Measurements from ENCODE around the gene TWIST1.

TWIST1 gene

GRCh38 chr7:19113002-19113350 lies 4.5 kb downstream of the TWIST1 start:
- DNase-seq (ENCODE audit: low read depth) = no peak

DNA sequence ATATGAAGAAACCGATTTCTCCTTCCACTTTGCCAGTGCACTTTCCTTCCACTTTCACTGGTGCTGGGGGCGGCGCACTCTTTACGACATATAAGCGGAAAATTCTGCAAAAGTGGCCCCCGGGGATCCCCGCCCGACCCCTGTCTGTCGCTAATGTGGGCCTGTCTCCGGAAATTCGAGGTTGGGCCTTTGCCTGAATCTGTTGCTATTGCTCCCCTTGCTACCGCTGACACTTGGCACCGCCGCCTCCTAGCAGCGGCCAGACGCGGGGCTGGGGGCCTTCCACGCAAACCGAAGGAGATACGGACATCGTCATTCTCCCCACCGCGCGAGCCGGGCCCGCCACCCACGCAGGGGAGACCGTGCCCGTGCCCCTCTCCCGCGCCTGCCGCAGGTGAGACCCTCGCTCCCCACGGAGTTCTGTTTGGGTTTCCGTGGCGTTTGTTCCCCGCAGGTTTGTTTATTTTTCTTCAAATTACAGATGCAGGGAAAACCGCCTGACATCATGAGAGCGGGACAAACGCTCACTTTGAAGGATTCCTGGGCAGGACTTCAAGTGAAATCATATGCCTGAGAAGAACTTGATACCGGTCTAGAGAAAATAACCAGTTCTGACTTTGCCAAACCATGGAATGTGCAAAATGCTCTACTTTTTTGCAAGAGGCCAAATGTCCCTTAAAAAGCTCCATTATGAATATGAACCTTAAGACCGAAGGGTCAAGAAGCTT lies 5.0 kb downstream of the TWIST1 start:
- peak; percentile 98 for DNase-seq (ENCODE audit: low read depth)

DNA sequence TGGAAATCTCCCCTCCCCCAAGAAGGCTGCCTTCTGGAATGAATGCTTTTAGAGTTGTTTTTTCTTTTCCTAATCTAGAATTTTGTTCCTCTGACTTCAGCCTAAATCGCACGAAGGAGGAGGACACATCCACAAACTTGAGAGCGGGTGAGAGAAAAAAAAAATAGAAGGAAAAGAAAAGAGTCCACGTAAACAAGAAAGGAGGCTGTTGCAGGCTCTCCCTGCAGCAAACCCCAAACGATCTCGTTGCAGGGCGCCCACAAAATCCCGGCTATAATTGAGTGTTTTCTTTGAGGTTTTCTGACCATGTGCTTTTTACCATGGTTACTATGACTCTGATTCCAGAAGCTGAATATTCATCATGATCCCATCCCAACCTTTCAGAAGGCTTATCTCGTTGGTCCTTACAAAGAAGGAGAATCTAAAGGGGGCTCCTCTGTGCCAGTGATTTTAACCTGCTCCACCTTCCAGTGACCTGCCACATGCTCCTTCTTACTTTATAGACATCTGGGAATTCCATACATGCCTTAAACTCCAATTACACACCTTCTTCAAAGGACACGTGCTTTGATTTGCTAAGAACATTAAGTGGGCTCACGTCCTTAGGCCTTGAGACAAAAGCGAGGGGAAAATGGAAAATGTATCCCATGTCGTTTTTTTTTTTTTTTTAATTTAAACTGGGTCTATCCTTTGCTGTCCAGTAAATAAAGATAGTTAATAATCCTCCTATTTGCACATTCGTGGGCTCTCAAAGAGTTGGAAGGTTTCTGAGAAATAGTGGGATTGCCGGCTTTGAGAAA lies 5.8 kb downstream of the TWIST1 start:
- DNase-seq (ENCODE audit: low read depth) = no peak

- no peak for DNase-seq (ENCODE audit: low read depth)
Observed at GRCh38 chr7:19110776-19111175, 6.7 kb downstream of the TWIST1 start.

- no peak for DNase-seq (ENCODE audit: low read depth)
Observed at GRCh38 chr7:19110026-19110730, 7.3 kb downstream of the TWIST1 start.

DNA sequence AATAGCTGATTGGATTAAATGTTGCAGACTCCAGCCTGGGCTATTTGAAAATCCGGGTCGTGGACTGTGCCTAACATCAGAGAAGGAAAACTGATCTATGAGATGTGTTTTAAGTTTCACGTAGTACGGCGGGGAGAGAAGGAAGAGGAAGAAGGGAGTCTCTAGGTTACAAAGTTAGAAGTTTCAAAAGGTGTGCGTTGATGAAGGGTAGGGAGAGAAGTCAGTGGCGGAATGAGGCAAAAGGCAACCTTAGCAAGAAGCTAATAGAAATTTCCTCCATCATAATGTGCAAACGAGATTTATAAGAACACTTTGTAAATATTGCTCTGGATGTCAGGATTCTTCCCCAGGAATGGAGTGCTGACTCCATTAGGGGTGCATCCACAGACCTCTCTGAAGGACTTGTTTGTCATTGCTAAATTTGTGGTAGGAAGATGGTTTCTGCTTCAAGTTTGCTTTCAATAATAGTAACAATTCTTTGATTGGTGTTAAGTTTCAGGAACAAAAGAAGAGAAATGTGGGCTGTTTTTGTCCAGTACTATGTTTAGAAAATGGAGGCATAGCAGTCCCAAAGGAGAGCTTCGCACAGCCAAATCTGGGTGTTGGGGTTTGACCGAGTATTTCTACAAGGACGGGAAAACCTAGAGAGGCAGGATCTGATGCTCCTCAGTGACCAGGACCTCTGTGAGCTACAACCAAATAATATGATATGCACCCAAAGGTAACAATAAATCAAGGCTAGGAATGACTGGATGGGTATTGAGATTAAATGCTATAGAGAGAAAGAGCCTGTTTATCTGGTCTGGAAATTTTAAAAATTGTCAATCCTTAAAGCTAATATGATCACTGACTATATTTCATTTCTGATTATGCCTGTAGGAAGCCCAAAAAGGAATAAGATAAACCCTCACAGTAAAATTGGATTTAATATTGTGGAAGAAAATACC lies 8.2 kb downstream of the TWIST1 start:
- no peak for DNase-seq (ENCODE audit: low read depth)

- peak; percentile 83 for DNase-seq (ENCODE audit: low read depth)
Observed at GRCh38 chr7:19107356-19108146, 9.9 kb downstream of the TWIST1 start.

- DNase-seq (ENCODE audit: low read depth) = no peak
Observed at GRCh38 chr7:19107081-19107355, 10.4 kb downstream of the TWIST1 start.

GRCh38 chr7:19106241-19107080 lies 11.0 kb downstream of the TWIST1 start:
- DNase-seq (ENCODE audit: low read depth) = no peak

DNA sequence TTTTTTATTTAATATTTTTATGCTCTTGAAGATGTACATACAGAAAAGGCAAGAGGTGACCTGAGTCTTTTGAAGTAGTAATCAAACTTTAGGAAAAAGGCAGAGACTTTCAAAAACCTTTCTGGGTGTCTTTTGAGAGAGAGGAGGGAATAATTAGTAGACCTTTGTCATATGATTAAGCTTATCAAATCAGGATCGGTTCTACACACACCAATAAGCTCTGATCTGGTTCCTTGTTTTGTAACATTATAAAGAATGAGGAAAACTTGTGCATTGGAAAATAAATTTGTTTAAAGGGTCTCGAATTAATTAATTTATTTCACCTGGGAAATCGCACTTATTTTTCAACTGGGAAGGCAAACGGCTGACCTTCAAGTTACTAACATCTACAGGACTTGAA lies 11.9 kb downstream of the TWIST1 start:
- no peak for DNase-seq (ENCODE audit: low read depth)

GRCh38 chr7:19104811-19105210 lies 12.6 kb downstream of the TWIST1 start:
- DNase-seq (ENCODE audit: low read depth) = no peak

GRCh38 chr7:19102884-19103283 lies 14.6 kb downstream of the TWIST1 start:
- no peak for DNase-seq (ENCODE audit: low read depth)

DNA sequence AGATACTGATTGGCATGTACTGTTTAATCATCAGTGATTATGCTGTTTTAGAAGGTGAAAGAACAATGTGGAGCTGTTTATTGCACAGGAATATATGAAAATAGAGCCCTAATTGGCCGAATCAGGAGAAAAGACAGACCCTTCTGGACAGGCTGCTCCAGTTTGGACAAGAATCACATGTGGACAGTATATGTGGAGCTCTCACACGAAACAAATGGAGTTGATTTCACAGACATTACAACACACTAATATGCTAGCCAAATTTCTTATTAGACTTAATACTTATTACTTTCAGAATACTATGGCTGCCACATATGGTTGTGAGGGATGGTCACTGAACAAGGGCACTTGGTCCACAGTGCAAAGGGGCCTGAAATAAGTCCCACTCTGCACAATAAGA lies 15.5 kb downstream of the TWIST1 start:
- peak; percentile 60 for DNase-seq (ENCODE audit: low read depth)

DNA sequence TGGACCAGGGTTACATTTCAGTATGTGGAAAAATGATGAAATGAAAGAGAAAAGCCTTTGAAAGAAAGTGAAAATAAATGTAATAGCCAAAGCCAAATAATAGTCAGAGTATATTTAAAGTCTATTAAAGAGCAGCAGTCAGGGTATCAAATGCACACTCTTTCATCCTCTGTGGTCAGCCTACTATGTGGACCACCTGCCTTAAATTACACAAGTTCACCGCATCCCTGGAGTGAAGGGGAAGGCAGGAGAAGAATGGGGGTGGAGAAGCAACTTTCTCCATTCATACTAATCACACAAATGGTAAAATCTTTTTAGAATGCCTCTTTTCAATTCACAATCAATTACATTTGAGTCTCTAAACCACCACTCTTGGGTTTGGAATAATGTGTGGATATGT lies 16.0 kb downstream of the TWIST1 start:
- DNase-seq (ENCODE audit: low read depth) = no peak

GRCh38 chr7:19099924-19100323 lies 17.5 kb downstream of the TWIST1 start:
- no peak for DNase-seq (ENCODE audit: low read depth)

DNA sequence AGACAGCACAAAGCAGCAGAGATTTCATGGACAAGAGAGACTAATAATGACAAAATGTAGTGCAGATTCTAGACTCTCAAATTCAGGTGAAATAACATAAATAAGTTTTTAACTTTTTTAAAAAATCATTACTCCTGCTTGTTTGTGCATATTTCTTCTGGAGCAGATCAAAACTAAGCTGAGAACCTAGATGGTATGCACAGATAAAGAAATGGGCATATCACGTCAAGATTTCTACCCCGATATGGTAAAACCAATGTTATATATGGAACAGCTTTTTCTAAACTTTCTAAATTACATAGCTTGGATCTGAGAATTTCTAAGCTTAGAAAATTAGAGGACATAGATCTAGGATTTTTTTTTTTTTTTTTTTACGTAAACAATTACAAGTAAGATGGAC lies 18.2 kb downstream of the TWIST1 start:
- no peak for DNase-seq (ENCODE audit: low read depth)

- DNase-seq (ENCODE audit: low read depth) = no peak
Observed at GRCh38 chr7:19098510-19098909, 18.9 kb downstream of the TWIST1 start.

DNA sequence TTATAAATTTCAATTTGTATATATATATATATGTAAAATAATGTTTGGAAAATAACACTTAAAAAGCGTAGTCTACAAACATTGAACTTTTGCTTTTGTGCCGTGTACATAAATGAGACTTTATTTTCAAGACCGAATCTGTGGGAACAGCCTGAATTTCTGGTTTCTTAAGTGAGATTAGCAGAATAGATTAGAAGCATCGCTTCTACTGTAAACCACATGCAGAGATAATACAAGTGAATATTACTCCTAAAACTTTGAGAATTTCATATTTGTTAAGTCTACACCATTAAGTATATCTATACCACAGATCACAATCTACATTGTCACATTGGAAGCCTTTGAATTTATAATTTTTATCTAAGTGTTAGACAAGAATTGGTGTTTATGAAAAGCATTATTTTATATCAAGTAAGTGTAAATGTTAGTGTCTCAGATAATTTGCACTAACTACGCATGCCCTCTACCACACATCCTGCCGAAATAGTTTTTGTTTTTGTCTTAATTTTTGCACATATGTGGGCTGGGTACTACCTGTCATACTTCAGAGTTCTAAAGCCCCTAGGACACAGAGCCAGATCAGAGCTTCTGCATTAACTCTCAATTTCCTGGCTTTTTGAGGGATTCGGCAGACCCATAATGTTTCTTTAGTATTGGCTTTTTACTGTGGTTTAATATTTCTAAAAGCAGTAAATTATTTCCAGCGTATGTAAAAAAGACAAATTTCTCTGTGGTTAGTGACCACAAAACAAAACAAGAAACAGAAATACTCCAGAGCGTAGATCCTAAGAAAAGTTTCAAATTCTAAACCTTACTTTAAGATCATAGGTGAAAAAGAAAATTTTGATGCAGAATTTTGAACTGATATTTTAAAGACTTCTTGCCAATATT lies 20.0 kb downstream of the TWIST1 start:
- no peak for DNase-seq (ENCODE audit: low read depth)

- DNase-seq (ENCODE audit: low read depth) = no peak
Observed at GRCh38 chr7:19095353-19095860, 22.0 kb downstream of the TWIST1 start.

Data from fibroblast of gingiva (primary cell).